GM12892 (cell line): ENCODE measurements around the gene EOGT.

Experiments
- POLR2A ChIP-seq: IDR thresholded peaks from 2 replicates; pipeline ENCODE4 v1.6.1; 2011; ENCODE audit warnings: low read depth, low read length, control low read depth
- POLR2AphosphoS5 ChIP-seq: IDR thresholded peaks from 2 replicates; pipeline ENCODE4 v1.6.1; 2011; ENCODE audit warnings: low read depth, low read length, control low read depth
- TAF1 ChIP-seq: IDR thresholded peaks from 2 replicates; pipeline ENCODE4 v1.6.1; 2011; ENCODE audit warnings: low read depth, mild to moderate bottlenecking, control low read depth, low read length, borderline replicate concordance

- TF ChIP-seq POLR2A, result no peak
- TF ChIP-seq POLR2AphosphoS5, result no peak
- TF ChIP-seq TAF1, result no peak
These were observed 658 bp downstream of the EOGT start for GRCh38 chr3:69012800-69013252.
